H1 (cell line): ENCODE results near the gene TTLL5.

Experiments
- TF ChIP-seq, protein P1 (sequence below): IDR thresholded peaks from 2 replicates; pipeline ENCODE4 v1.6.1; 2012; ENCODE audit warnings: inconsistent platforms
- TF ChIP-seq, protein P2 (sequence below): IDR thresholded peaks from 2 replicates; pipeline ENCODE4 v1.6.1; 2011; ENCODE audit warnings: low read depth, mild to moderate bottlenecking, low read length; ENCODE audit not compliant: insufficient read depth
- TF ChIP-seq, protein P3 (sequence below): IDR thresholded peaks from 2 replicates; pipeline ENCODE4 v1.6.1; 2011; ENCODE audit warnings: low read length, improper control_type of control experiment

DNA sequence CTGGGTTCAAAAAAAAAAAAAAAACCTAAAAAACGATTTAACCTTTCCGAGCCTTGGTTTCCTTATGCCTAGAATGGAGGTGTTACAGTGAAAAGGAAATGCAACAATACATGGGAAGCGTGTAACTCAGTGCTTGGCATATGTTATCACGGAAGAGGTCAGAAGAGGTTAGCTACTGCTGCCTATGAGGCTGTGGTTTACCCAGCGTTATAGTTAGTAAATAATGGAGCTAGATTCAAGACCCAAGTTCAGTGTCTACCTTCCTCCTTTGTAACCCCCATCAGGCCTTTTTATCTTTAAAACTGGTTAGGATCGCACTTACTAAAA, 325.4 kb downstream of the TTLL5 start:
- TF ChIP-seq, protein P1, sequence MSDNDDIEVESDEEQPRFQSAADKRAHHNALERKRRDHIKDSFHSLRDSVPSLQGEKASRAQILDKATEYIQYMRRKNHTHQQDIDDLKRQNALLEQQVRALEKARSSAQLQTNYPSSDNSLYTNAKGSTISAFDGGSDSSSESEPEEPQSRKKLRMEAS = no peak
- TF ChIP-seq, protein P2, sequence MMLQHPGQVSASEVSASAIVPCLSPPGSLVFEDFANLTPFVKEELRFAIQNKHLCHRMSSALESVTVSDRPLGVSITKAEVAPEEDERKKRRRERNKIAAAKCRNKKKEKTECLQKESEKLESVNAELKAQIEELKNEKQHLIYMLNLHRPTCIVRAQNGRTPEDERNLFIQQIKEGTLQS = no peak
- TF ChIP-seq, protein P3, sequence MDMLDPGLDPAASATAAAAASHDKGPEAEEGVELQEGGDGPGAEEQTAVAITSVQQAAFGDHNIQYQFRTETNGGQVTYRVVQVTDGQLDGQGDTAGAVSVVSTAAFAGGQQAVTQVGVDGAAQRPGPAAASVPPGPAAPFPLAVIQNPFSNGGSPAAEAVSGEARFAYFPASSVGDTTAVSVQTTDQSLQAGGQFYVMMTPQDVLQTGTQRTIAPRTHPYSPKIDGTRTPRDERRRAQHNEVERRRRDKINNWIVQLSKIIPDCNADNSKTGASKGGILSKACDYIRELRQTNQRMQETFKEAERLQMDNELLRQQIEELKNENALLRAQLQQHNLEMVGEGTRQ = no peak
